HL-60 (cell line): ENCODE results near the gene CLIC4.

Experiments used
- CTCF ChIP-seq: IDR thresholded peaks from one replicate; pipeline ENCODE4 v1.5.1; 2011; ENCODE audit warnings: low read length, control low read depth, inconsistent platforms; ENCODE audit not compliant: insufficient read depth
- GABPA ChIP-seq: IDR thresholded peaks from 2 replicates; pipeline ENCODE4 v1.6.1; 2012; ENCODE audit warnings: low read depth
- POLR2AphosphoS5 ChIP-seq: IDR thresholded peaks from 2 replicates; pipeline ENCODE4 v1.6.1; 2012; ENCODE audit warnings: low read depth
- REST ChIP-seq: IDR thresholded peaks from 2 replicates; pipeline ENCODE4 v1.6.1; 2012; ENCODE audit warnings: low read depth; ENCODE audit not compliant: insufficient replicate concordance
- SPI1 ChIP-seq: IDR thresholded peaks from 2 replicates; pipeline ENCODE4 v1.6.1; 2012; ENCODE audit warnings: low read depth, mild to moderate bottlenecking, borderline replicate concordance

- TF ChIP-seq REST (no peak), CTCF (no peak), POLR2AphosphoS5 (no peak), GABPA (no peak), SPI1 (no peak)
Measured at GRCh38 chr1:24855474-24855873, 110.2 kb downstream of the CLIC4 start.
